ENCODE data around the gene TMC2.

TMC2 gene

DNA sequence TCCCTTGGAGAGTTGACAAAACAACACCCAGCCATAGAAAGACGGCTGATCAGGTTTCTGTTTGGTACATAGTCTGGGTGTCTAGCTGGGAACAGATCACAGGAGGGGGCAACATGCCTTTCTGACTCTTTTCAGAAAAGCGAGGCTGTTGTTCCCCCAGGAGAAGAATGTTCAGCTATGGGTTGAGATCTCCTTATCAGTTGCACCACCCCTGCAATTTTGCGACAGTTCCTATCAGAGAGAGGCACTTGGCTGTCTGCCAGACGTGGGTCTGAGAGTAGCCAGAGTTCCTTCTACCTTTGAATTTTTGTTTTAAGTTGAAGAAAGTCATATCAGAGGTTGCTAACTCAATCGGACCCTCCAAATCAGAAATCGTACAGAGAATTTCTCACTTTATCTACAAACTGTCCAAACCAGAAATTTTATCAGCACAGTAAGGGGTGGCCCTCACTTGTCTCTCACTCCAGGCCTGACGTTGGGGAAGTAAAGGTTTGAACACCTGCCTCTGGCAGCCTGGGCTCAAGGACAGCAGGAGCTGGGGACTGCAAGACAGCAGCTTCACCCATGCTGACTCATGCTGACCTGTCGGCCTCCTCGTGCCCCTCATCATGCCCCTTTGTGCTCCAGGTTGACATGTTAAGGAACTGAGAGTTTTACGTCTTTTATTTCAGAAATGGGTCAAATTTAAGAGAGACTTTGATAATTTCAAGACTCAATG, 42.3 kb downstream of the TMC2 start:
- DNase-seq (ENCODE audit: low spot score), result no peak

DNA sequence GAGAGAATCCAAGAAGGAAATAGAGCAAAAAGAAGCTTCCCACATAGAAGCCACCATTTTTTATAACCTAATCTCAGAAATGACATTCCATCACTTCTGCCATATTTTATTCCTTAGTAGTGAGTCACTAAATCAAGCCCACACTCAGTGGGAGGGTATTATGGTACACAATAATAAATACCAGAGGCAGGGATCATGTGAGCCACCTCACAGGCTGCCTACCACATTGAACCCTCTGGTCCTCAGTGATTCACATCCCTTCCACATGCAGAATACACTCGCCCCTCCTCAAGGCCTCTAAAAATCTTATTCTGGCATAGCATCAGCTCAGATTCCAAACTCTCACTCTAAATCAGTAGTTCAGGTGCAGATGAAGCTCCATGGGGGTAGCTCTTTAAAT, 49.4 kb downstream of the TMC2 start:
- DNase-seq (ENCODE audit: low spot score), result peak; percentile 21

DNA sequence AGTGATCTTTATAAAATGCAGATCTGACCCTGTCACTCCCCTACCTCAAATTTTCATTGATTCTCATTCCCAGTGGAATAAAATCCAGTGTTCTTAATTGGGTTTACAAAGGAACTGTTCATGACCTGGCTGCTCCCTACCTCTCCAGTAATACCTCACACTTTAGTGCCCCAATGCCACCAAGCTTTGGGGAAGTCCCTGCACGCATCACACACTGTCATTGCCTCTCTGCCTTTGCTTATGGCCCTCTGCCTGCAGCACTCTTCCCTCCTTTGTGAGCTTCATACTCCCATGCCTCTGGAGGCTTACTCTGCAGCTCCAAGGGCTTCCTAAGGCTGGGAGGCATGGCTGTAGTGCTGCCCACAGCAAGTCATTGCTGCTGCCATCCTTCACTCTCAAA, 57.4 kb downstream of the TMC2 start:
- no peak for DNase-seq (ENCODE audit: low spot score)

DNA sequence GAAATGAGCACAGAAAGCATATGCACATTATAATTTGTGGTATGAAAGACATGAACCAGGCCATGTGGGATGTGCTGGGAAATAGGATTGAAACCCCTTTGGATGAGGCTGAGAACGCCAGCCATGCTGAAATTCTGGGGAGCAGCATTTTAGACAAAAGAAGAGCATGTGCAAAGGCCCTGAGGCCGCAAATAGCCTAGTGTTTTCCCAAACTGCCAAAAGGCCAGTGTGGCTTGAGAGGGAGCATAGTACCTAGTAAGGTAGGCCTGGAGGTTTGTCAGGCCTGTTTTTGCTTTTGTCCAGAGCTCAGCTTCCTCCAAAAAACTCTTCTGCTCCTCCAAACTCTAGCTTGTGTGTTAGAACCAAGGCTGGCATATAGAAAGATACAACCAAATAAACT, 58.7 kb downstream of the TMC2 start:
- no peak for DNase-seq (ENCODE audit: low spot score)

DNA sequence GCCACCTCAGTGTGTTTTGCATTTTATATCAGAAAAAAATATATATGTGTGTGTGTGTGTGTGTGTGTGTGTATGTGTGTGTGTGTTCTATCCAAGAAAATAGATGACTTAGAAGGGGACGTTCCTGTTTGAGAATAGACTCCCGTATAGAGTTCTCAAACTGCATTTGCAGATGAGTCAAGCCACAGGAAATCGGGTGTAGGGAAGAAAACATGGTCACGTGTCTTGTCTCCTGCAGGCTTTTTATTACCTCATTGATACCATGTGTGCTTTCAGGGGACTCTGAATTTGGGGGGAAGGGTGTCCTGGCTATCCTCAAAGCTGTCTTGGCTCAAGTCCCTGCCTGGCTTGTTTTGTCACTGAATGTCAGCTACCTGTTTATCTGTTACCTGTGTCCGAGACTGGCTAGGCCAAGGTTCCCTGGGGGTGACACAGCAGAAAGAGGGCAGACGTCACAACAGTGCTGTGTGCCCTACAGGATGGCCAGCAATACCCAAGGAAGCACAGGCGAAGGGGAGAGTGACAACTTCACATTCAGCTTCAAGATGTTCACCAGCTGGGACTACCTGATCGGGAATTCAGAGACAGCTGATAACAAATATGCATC, 60.4 kb downstream of the TMC2 start:
- DNase-seq (ENCODE audit: low spot score), result no peak

DNA sequence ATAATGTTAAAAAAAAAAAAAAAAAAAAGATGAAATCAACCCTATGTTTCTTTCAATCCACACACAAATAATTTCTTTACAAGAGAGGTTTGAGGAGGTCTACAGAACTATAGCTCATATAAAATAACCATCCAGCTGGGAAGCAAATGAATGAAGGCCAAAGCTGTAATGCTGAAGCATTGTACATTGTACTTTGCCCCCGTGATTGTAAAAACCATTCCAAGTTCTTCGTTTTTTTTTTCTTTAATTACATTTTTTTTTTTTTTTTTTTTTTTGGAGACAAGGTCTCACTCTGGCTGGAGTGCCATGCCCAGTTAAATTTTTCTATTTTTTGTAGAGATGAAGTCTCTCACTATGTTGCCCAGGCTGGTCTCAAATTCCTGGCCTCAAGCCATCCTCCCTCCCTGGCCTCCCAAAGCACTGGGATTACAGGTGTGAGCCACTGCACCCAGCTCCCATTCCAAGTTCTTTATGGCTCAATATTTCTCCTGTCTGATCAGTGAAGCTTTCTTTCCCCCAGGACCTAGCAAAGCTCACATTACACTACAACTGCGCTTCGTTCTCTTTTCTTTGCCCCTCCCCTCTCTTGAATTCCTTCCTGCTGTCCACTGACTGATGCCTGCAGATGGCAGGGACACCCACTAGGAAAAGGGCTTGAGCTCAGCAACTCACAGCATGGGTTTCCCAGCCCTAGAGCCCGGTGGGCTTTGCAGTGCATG, 63.1 kb downstream of the TMC2 start:
- DNase-seq (ENCODE audit: low spot score), result no peak

DNA sequence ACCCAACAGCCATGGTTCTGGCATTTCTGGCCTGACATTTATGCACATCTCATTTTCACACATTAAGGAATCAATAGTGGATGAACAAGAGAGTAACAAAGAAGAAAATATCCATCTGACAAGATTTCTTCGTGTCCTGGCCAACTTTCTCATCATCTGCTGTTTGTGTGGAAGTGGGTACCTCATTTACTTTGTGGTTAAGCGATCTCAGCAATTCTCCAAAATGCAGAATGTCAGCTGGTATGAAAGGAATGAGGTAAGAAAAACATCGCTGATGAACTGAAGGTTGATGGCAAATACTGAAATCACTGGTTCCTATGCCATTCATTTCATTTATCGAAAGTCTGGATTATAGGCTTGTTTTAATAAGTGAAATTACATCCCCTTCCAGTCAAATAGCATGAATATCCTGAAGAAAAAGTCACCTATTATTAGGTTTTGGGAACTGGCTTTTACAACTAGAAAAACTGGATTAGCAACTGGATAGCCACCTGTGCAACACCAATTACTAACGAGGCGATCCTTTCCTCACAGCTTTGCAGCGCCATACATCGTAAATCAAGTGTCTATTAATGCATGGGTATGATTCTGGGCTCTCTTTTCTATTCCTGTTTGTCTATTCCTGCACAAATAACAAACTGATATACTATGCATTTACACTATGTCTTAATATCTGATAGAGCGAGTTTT, 65.8 kb downstream of the TMC2 start:
- DNase-seq (ENCODE audit: low spot score), result no peak

DNA sequence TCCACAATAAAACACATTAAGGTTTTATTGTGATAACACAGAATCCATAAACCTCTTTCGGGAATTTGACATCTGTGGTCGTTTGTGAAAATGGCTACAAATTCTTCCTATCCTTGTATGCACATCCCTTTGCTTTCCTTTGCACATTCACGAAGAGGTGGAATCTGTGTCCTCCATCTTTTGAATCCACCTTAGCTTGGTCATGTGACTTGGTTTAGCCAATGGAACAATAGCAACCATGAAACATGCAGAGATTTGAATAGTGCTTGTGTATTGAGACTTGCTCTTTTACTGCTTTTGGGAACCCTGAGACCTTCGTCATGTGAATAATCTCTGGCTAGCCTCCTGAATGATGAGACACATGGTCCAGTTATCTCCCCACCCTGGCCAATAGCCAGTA, 66.4 kb downstream of the TMC2 start:
- DNase-seq (ENCODE audit: low spot score), result no peak

DNA sequence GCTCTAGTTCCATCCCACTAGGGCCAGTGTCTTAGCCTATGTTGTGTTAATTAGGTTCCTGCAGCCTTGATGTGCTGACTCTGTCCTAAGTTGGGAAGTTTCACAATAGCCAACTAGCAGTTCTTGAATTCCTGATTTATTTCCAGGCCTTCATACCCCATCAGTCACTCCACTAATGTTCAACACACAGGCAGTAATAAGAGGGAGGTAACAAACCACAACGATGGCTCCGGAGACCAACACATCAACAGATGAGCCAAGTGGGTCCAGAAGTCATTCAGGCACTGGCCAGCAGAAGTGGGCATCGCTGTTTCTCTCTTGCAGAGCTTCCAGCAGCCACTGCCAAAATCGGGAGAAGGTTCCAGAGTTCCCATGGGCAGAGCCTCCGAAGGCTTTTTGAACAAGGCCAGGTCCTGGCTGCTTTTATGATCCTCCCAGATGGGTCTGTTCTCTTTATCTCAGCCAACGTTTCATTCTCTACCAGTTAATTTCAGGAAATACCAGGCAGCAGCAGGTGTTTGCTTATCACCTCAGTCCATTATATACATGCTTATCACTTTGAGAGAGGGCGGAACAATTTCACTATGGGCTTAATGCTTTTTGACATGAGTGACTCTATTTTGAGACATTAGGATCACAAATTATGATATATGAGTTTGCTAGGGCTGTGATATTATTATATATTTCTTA, 67.6 kb downstream of the TMC2 start:
- DNase-seq (ENCODE audit: low spot score), result no peak

DNA sequence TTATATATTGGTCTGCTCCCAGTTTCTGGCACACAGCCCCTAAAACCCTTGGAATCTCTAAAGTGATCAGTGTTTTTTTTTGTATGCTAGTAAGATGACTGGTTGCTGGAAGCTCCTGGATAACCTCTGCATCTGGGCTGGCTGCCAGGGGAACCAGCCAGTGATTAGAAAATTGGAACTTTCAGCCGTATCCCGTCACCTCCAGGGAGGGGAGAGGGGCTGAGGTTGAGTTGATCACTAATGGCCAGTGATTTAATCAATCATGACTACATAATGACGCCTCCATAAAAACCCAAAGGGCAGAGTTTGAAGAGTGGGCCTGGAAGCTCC, 68.1 kb downstream of the TMC2 start:
- DNase-seq (ENCODE audit: low spot score), result no peak

DNA sequence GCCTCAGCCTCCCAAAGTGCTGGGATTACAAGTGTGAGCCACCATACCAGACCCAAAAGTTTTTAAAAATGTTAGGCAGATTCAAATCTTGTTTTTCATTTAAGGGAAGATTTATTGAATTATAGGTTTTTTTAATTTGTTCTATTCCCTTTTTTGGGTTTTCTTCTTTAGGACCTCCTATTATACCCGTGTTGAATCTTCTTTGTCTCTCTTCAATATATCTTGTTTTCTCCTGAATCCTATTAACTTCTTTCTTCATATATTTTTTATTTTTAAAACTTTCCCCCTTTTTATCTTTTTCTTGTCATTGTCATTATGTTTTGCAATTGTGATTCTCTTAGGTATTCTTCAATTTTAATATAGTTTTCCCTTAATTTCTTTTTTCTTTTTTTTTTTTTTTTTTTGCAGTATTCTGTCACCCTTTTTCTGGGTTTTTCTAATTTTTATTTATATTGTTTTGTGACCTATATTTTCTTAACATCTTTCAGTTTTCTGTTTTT, 70.2 kb downstream of the TMC2 start:
- no peak for DNase-seq (ENCODE audit: low spot score)

DNA sequence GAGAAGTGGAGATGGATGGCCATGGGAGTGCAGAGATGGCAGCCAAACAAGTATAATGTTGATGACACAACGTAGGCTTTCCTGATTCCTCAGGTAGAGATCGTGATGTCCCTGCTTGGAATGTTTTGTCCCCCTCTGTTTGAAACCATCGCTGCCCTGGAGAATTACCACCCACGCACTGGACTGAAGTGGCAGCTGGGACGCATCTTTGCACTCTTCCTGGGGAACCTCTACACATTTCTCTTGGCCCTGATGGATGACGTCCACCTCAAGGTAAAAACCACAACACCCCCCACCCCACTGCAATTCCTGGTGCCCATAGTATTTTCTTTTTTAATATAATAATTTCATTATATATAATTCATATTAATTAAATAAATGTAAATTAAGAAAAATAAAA, 74.0 kb downstream of the TMC2 start:
- DNase-seq (ENCODE audit: low spot score), result no peak

DNA sequence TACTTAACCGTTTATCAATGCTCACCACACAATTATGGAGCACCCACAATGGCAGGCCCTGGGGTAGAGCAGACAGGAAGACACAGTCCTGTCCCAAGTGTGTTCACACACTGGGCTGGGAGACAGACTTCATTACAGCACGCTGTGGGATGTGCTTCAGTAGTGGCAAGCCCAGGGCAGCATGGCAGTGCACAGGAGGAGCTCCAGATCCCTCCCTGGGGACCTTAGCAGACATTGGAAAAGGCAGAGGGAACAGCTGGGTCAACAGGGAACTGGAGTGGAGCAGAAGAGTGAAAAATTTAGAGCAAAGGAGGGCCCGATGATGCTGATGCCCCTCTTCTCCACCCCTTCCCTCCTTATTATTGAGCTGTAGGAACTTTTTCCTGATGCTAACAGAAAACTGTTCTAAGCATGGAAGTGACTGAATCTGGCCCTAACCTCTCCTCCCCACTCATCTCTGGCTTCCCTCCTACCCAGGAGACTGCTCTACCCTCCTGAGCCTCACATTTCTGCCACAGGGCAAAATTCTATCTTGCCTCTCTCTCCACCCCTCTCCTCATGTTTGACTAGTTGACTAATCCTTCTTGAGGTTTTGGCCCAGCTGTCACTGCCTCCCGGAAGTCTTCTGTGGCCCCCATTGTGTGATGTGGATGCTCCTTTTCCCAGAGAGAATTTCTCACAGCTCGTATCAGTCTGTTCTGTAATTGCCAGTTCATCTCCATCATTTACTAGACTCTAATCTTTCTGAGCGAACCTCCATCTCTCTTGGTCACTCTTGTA, 74.8 kb downstream of the TMC2 start:
- no peak for DNase-seq (ENCODE audit: low spot score)

DNA sequence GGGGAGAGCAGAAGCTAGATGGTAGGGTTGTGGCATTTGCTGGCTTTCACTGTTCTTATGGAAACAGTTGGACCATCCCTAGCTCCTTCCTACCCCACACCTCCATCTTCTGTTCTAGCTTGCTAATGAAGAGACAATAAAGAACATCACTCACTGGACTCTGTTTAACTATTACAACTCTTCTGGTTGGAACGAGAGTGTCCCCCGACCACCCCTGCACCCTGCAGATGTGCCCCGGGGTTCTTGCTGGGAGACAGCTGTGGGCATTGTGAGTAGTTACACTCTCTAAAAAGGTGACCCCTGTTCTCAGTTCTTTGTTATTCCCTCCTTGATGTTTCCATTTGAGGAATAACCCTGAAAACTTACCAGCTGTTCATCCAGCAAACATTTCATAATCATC, 75.7 kb downstream of the TMC2 start:
- no peak for DNase-seq (ENCODE audit: low spot score)

DNA sequence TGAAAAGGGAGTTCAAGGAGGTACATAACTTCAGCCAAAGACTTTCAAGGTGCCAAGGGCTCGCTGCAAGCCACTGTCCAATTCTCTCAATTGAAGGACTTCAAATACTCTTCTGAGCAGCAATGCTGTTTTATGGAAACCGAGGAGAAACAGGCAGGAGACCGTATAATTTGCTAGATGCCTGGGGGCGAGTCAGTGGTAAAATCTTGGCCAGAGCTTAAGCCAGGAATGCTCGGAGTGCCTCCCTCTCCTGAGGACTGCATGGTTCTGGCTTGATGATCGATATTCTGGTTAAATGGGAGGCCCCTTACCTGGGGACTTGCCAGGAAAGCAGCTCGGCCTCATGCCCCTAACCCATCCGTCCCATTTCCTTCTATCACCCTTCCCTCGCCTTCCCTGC, 80.3 kb downstream of the TMC2 start:
- DNase-seq (ENCODE audit: low spot score), result no peak

DNA sequence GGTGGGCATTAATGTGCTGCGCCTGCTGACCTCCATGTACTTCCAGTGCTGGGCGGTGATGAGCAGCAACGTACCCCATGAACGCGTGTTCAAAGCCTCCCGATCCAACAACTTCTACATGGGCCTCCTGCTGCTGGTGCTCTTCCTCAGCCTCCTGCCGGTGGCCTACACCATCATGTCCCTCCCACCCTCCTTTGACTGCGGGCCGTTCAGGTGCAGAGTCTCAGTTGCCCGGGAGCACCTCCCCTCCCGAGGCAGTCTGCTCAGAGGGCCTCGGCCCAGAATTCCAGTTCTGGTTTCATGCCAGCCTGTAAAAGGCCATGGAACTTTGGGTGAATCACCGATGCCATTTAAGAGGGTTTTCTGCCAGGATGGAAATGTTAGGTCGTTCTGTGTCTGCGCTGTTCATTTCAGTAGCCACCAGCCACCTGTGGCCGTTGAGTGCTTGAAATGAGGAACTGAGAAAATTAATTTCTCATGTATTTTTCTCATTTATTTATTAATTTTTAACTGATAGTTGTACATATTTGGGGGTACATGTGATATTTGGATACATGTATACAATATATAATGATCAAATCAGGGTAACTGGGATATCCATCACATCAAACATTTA, 80.8 kb downstream of the TMC2 start:
- no peak for DNase-seq (ENCODE audit: low spot score)

DNA sequence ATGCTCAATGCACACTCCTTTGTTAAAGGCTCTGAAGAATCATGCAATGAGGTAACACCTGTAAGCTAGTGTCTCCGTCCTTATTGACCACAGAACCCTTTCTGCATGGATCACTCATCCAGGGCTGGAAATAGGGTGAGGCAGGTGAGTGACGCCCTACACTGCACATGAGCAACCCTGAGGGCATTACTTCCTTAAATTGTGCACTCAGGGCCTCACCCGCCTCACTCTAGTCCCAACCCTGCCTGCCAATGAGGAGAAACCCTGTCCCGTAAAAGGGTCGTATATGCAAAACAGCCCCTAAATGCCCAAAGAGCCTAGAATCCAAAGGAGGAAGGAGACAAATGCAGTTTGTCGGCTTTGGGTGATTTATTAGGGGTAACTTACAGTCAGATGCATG, 82.4 kb downstream of the TMC2 start:
- no peak for DNase-seq (ENCODE audit: low spot score)

DNA sequence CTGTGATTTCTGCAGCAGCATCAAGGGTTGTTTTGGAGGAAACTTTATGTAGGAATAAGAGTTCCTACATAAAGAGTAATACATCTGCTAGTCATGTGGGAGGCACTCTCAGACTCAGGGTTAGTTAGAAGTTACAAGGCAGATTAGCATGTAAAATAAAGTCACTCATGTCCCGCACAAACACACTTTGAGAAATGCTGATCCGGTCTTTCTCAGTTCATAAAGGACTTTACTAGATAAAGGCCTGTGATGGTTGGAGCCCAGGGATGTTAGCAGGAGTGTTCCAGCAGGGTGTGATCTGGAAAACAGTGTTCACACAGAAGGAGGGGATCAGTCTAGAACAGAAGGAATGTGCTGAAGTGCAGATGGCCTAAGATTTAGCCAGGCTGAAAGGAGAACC, 83.0 kb downstream of the TMC2 start:
- DNase-seq (ENCODE audit: low spot score), result no peak

DNA sequence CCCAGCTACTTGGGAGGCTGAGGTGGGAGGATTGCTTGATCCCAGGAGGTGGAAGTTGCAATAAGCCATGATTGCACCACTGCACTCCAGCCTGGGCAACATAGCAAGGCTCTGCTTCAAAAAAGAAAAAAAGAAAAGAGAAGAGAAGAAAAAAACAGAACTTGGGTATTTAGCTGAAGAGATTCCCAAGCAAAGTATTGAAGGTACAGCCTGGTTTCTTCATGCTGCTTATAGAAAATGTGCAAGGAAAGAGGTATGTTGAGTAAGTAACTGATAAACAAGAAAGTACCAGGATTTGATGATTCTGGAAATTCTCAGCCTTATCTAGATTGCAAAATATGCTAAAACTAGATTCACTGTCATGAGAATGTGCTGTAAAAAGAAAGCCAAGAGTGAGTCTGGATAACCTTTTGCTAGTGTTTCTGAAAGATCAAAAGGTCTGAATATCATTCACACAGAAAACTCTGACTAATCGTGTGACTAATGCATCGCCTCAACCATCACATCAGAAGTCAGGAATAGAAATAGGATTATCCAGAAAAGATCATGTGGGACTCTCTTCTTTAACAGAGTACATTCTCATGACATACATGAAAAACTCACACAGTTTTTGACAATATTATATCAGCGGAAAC, 83.7 kb downstream of the TMC2 start:
- no peak for DNase-seq (ENCODE audit: low spot score)

DNA sequence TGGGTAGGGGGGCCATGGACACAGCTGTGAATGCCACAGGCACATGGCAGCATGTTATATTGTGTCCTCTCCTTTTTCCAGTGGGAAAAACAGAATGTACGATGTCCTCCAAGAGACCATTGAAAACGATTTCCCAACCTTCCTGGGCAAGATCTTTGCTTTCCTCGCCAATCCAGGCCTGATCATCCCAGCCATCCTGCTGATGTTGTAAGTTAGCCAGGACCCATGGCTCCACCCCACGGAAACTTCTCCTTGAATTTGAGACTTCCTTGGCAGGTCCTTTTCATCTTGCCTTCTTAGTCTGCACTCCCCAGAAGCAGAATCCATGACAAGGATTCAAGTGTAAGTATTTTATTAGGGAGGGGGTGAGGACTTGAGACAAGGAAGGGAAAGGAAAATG, 87.8 kb downstream of the TMC2 start:
- DNase-seq (ENCODE audit: low spot score), result no peak

DNA sequence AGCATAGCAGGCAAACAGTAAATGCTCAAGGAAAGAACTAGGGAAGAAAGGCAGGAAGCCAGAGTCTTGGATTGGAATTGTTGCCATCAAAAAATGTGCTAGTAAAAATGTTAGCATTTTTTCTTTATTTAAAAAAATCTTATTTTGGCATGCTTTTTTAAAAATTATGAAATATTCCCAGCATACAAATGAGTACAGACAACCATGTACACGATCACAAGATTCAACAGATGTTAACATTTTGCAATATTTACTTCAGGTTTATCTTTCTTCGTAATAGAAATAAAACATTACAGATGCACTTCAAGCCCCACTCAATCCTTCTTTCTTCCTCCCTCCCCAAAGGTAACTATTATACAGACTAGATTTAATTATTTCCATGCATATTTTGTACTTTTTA, 88.7 kb downstream of the TMC2 start:
- no peak for DNase-seq (ENCODE audit: low spot score)
